Measurements from ENCODE around the gene SPOUT1. TPM values are rescaled to one million over a fixed set of nuclear protein-coding genes. Genes with fewer than 3 reads are reported as not detected.

SPOUT1 gene
- total RNA-seq, 1 donor from 2014 or later: 19.5 TPM

DNA sequence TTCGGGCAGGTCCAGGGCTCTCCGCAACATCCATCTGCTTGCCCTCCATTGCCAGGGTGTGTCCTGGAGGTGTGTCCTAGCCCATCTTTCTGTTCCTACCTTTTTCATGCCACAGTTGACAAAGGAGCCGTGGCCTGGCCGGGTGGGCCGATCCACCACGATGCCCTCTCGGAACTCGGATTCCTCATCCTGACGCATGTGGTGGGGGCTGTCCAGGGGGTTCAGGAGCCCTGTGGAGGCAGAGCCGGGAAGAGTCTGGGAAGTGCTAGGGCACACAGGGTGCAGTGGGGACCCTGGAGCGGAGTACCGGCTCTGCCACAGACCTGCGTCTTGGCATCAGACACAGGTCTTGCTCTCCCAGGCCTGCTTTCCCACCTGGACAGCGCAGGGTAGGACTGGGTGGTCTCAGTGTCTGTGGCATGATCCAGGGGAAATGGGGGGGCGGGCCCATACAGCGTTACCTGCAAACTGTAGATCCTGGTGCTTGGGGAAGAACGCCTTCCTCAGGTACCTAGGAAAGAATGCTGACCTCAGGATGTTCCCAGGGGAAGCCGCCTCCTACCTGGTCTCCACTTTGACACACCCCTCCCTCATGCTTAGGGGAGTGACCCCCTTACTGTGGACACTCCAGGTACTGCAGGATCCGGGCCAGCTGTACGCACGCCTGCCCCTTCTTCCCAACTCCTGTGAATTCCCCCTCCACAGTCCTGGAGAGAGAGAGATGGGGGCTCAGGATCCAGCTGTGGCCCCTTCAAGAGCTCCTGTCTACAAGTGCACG is 3.5 kb downstream of the SPOUT1 start:
- H3K4me3 Mint-ChIP-seq (ENCODE audit: unreplicated experiment): no peak overlapping the region
- no peak overlapping the region for H3K4me2 ChIP-seq (ENCODE audit: low read length)
- H4K20me1 ChIP-seq (ENCODE audit: insufficient read depth, low read length): peaks cover 23% of the 10 kb centered on the region
- H3K36me3 ChIP-seq (ENCODE audit: insufficient read depth, low read length): peaks cover 12% of the 10 kb centered on the region
- no peak for DNase-seq (ENCODE audit: low read depth)
- H3K36me3 Mint-ChIP-seq (ENCODE audit: low read depth, unreplicated experiment): peaks cover 7% of the 10 kb centered on the region
- H3K79me2 ChIP-seq (ENCODE audit: insufficient read depth, low read length): peaks cover 17% of the 10 kb centered on the region
- H2AFZ ChIP-seq (ENCODE audit: low read depth, low read length): no peak overlapping the region
- H3K4me1 ChIP-seq (ENCODE audit: insufficient read depth, low read length): peaks cover 7% of the 10 kb centered on the region
- H3K4me1 Mint-ChIP-seq (ENCODE audit: low read depth, unreplicated experiment): peaks cover 5% of the 10 kb centered on the region
- H3K9ac ChIP-seq (ENCODE audit: low read length): no peak overlapping the region
- TF ChIP-seq, protein P1, sequence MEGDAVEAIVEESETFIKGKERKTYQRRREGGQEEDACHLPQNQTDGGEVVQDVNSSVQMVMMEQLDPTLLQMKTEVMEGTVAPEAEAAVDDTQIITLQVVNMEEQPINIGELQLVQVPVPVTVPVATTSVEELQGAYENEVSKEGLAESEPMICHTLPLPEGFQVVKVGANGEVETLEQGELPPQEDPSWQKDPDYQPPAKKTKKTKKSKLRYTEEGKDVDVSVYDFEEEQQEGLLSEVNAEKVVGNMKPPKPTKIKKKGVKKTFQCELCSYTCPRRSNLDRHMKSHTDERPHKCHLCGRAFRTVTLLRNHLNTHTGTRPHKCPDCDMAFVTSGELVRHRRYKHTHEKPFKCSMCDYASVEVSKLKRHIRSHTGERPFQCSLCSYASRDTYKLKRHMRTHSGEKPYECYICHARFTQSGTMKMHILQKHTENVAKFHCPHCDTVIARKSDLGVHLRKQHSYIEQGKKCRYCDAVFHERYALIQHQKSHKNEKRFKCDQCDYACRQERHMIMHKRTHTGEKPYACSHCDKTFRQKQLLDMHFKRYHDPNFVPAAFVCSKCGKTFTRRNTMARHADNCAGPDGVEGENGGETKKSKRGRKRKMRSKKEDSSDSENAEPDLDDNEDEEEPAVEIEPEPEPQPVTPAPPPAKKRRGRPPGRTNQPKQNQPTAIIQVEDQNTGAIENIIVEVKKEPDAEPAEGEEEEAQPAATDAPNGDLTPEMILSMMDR (IDR thresholded peaks at IDR 0.05; ENCODE audit: insufficient read depth, low read depth, low read length): no peak
- TF ChIP-seq EZH2 (IDR thresholded peaks at IDR 0.05; ENCODE audit: insufficient read depth, low read length): no peak
- H3K27ac ChIP-seq (ENCODE audit: low read depth, low read length): no peak overlapping the region
- H3K27me3 ChIP-seq (ENCODE audit: insufficient read depth, low read length): no peaks in the 10 kb centered on the region
- no peak overlapping the region for H3K4me3 ChIP-seq (ENCODE audit: insufficient read depth, low read depth, low read length)
- no peaks in the 10 kb centered on the region for H3K9me3 Mint-ChIP-seq (ENCODE audit: unreplicated experiment)
- no peaks in the 10 kb centered on the region for H3K27me3 Mint-ChIP-seq (ENCODE audit: low read depth, unreplicated experiment)
- no peak for FAIRE-seq
- H3K9me3 ChIP-seq (ENCODE audit: insufficient read depth, low read depth, low read length): no peaks in the 10 kb centered on the region
- no peak overlapping the region for H3K27ac Mint-ChIP-seq (ENCODE audit: unreplicated experiment)

DNA sequence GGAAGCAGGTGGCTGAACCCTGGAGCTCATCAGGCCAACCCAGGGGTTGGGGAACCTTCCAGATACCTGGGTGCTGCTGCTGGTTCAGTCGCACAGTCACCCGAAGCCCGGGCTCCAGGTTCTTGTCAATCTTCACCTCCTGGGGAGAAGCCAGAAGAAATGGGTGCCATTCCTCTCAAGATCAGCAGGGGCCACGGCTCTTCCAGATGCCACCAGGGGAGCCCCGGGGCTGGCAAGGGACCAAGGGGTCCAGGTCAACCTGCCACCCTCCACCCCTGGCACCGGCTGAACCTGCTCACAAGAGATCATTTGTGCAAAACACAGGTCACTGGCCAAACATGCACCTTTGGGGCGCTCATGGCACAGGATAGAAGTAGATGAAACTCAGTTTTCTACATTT is 4.7 kb downstream of the SPOUT1 start:
- H3K4me1 Mint-ChIP-seq (ENCODE audit: low read depth, unreplicated experiment): peaks cover 5% of the 10 kb centered on the region
- H3K27me3 Mint-ChIP-seq (ENCODE audit: low read depth, unreplicated experiment): no peaks in the 10 kb centered on the region
- Histone ChIP-seq H3K9me3 (ENCODE audit: insufficient read depth, low read depth, low read length) (no peaks in the 10 kb centered on the region), H3K27me3 (ENCODE audit: insufficient read depth, low read length) (no peaks in the 10 kb centered on the region), H3K36me3 (ENCODE audit: insufficient read depth, low read length) (peaks cover 12% of the 10 kb centered on the region), H3K27ac (ENCODE audit: low read depth, low read length) (no peak overlapping the region), H4K20me1 (ENCODE audit: insufficient read depth, low read length) (peaks cover 32% of the 10 kb centered on the region), H3K4me3 (ENCODE audit: insufficient read depth, low read depth, low read length) (no peak overlapping the region), H3K4me2 (ENCODE audit: low read length) (no peak overlapping the region), H3K79me2 (ENCODE audit: insufficient read depth, low read length) (peaks cover 17% of the 10 kb centered on the region), H2AFZ (ENCODE audit: low read depth, low read length) (no peak overlapping the region), H3K9ac (ENCODE audit: low read length) (no peak overlapping the region), H3K4me1 (ENCODE audit: insufficient read depth, low read length) (peaks cover 7% of the 10 kb centered on the region)
- no peaks in the 10 kb centered on the region for H3K9me3 Mint-ChIP-seq (ENCODE audit: unreplicated experiment)
- H3K4me3 Mint-ChIP-seq (ENCODE audit: unreplicated experiment): no peak overlapping the region
- H3K27ac Mint-ChIP-seq (ENCODE audit: unreplicated experiment): no peak overlapping the region
- DNase-seq (ENCODE audit: low read depth) (no peak), FAIRE-seq (no peak)
- TF ChIP-seq, protein P1 (IDR thresholded peaks at IDR 0.05; ENCODE audit: insufficient read depth, low read depth, low read length): no peak
- TF ChIP-seq EZH2 (IDR thresholded peaks at IDR 0.05; ENCODE audit: insufficient read depth, low read length): no peak
- peaks cover 7% of the 10 kb centered on the region for H3K36me3 Mint-ChIP-seq (ENCODE audit: low read depth, unreplicated experiment)

- Histone ChIP-seq H3K79me2 (ENCODE audit: insufficient read depth, low read length) (peaks cover 16% of the 10 kb centered on the region), H3K27me3 (ENCODE audit: insufficient read depth, low read length) (no peaks in the 10 kb centered on the region), H4K20me1 (ENCODE audit: insufficient read depth, low read length) (peaks cover 39% of the 10 kb centered on the region), H3K9ac (ENCODE audit: low read length) (no peak overlapping the region), H3K9me3 (ENCODE audit: insufficient read depth, low read depth, low read length) (no peaks in the 10 kb centered on the region), H3K4me3 (ENCODE audit: insufficient read depth, low read depth, low read length) (no peak overlapping the region), H3K4me2 (ENCODE audit: low read length) (no peak overlapping the region), H3K27ac (ENCODE audit: low read depth, low read length) (no peak overlapping the region), H2AFZ (ENCODE audit: low read depth, low read length) (no peak overlapping the region), H3K36me3 (ENCODE audit: insufficient read depth, low read length) (peaks cover 12% of the 10 kb centered on the region), H3K4me1 (ENCODE audit: insufficient read depth, low read length) (peaks cover 12% of the 10 kb centered on the region)
- H3K27me3 Mint-ChIP-seq (ENCODE audit: low read depth, unreplicated experiment): no peaks in the 10 kb centered on the region
- no peaks in the 10 kb centered on the region for H3K9me3 Mint-ChIP-seq (ENCODE audit: unreplicated experiment)
- peaks cover 5% of the 10 kb centered on the region for H3K4me1 Mint-ChIP-seq (ENCODE audit: low read depth, unreplicated experiment)
- H3K27ac Mint-ChIP-seq (ENCODE audit: unreplicated experiment): no peak overlapping the region
- TF ChIP-seq, protein P1 (IDR thresholded peaks at IDR 0.05; ENCODE audit: insufficient read depth, low read depth, low read length): no peak
- no peak for TF ChIP-seq EZH2 (IDR thresholded peaks at IDR 0.05; ENCODE audit: insufficient read depth, low read length)
- DNase-seq (ENCODE audit: low read depth) (no peak), FAIRE-seq (no peak)
- peaks cover 7% of the 10 kb centered on the region for H3K36me3 Mint-ChIP-seq (ENCODE audit: low read depth, unreplicated experiment)
- no peak overlapping the region for H3K4me3 Mint-ChIP-seq (ENCODE audit: unreplicated experiment)
Measured at GRCh38 chr9:128823903-128824406, 5.6 kb downstream of the SPOUT1 start.

Data from astrocyte (in vitro differentiated cells and primary cell).